DND-41 (cell line): ENCODE measurements around the gene MAP7D3.

ENCODE experiments used
- ATAC-seq: fragments of 200-7000 bp; cut with Tn5 transposase; 3 replicates; pipeline ENCODE4 v1.9.1; 2021; ENCODE audit warnings: low read depth; ENCODE audit not compliant: insufficient read depth
- DNase-seq: peaks from one replicate; pipeline ENCODE4 v3.0.0-alpha.2; 2020
- H2AFZ ChIP-seq: 2 replicates; pipeline ENCODE4 v1.6.0; 2012; ENCODE audit warnings: low read depth, low read length
- H3K27ac ChIP-seq: 2 replicates; pipeline ENCODE4 v1.5.1; 2012; ENCODE audit warnings: low read length, inconsistent platforms
- H3K27me3 ChIP-seq: fragments of 200-600 bp; sonication (generic); 2 replicates; pipeline ENCODE4 v1.6.0; 2012; ENCODE audit warnings: low read length, mild to moderate bottlenecking, inconsistent platforms; ENCODE audit not compliant: insufficient read depth, poor library complexity
- H3K36me3 ChIP-seq: 2 replicates; pipeline ENCODE4 v1.5.1; 2012; ENCODE audit warnings: low read length, inconsistent platforms; ENCODE audit not compliant: insufficient read depth
- H3K4me1 ChIP-seq: 2 replicates; pipeline ENCODE4 v1.5.1; 2012; ENCODE audit warnings: mild to moderate bottlenecking, low read length; ENCODE audit not compliant: insufficient read depth
- H3K4me2 ChIP-seq: 2 replicates; pipeline ENCODE4 v1.6.0; 2012; ENCODE audit warnings: mild to moderate bottlenecking, moderate library complexity, low read length, inconsistent platforms; ENCODE audit not compliant: insufficient read depth
- H3K4me3 ChIP-seq, 2 experiments: fragments of 200-600 bp in 1 of 2; shearing (Covaris generic) in 1 of 2; 2 replicates each; pipeline ENCODE4 v1.5.1; 2012 to 2016; ENCODE audit warnings: inconsistent platforms in 2 of 2, low read length in 2 of 2, mild to moderate bottlenecking in 2 of 2, low read depth in 1 of 2, moderate library complexity in 1 of 2
- H3K79me2 ChIP-seq: 2 replicates; pipeline ENCODE4 v1.6.0; 2012; ENCODE audit warnings: low read length, inconsistent platforms; ENCODE audit not compliant: insufficient read depth
- H3K9ac ChIP-seq: 2 replicates; pipeline ENCODE4 v1.6.0; 2012; ENCODE audit warnings: low read depth, mild to moderate bottlenecking, inconsistent platforms, low read length, moderate library complexity
- H3K9me3 ChIP-seq: 2 replicates; pipeline ENCODE4 v1.5.1; 2012; ENCODE audit warnings: low read length, moderate library complexity, mild to moderate bottlenecking, inconsistent platforms; ENCODE audit not compliant: insufficient read depth, severe bottlenecking
- H4K20me1 ChIP-seq: 2 replicates; pipeline ENCODE4 v1.6.0; 2012; ENCODE audit warnings: low read length; ENCODE audit not compliant: insufficient read depth
- CTCF ChIP-seq: IDR thresholded peaks from 2 replicates; pipeline ENCODE4 v1.5.1; 2012; ENCODE audit warnings: borderline replicate concordance, low read length, moderate library complexity, mild to moderate bottlenecking; ENCODE audit not compliant: poor library complexity, severe bottlenecking; ENCODE audit errors: extremely low read depth
- EZH2 ChIP-seq: IDR thresholded peaks from 3 replicates; pipeline ENCODE4 v1.6.1; 2012; ENCODE audit warnings: borderline replicate concordance, low read depth, mild to moderate bottlenecking, moderate library complexity, low read length, inconsistent platforms; ENCODE audit not compliant: severe bottlenecking

Gene MAP7D3

GRCh38 chrX:136209751-136210150 is 41.4 kb downstream of the MAP7D3 start:
- Histone ChIP-seq H3K4me3 (no peak overlapping the region), H3K27ac (no peak overlapping the region), H3K36me3 (peaks cover 7% of the 10 kb centered on the region), H3K9ac (no peak overlapping the region), H3K79me2 (no peaks in the 10 kb centered on the region), H3K9me3 (no peaks in the 10 kb centered on the region), H4K20me1 (no peaks in the 10 kb centered on the region), H2AFZ (no peak overlapping the region), H3K27me3 (no peaks in the 10 kb centered on the region), H3K4me1 (no peaks in the 10 kb centered on the region), H3K4me2 (no peak overlapping the region)
- TF ChIP-seq CTCF (no peak), EZH2 (no peak)
- DNase-seq: no peak
- no peak for ATAC-seq

GRCh38 chrX:136209016-136209738 is 42.0 kb downstream of the MAP7D3 start:
- Histone ChIP-seq H3K9me3 (no peaks in the 10 kb centered on the region), H3K4me3 (no peak overlapping the region), H4K20me1 (no peaks in the 10 kb centered on the region), H3K9ac (no peak overlapping the region), H3K4me2 (no peak overlapping the region), H3K79me2 (no peaks in the 10 kb centered on the region), H3K4me1 (no peaks in the 10 kb centered on the region), H3K27ac (no peak overlapping the region), H3K27me3 (no peaks in the 10 kb centered on the region), H3K36me3 (0 out of 2 replicates have a peak, but pooled peaks cover 2% of the 10 kb centered on the region), H2AFZ (no peak overlapping the region)
- TF ChIP-seq CTCF (peak; percentile 57), EZH2 (no peak)
- DNase-seq (peak; percentile 30), ATAC-seq (peak; percentile 65)

GRCh38 chrX:136207546-136207945 is 43.7 kb downstream of the MAP7D3 start:
- no peaks in the 10 kb centered on the region for H3K36me3 ChIP-seq
- no peak overlapping the region for H2AFZ ChIP-seq
- no peaks in the 10 kb centered on the region for H3K4me1 ChIP-seq
- H3K4me2 ChIP-seq: no peak overlapping the region
- H3K27me3 ChIP-seq: no peaks in the 10 kb centered on the region
- no peak for TF ChIP-seq EZH2
- no peak for TF ChIP-seq CTCF
- H3K4me3 ChIP-seq: no peak overlapping the region
- no peak overlapping the region for H3K27ac ChIP-seq
- no peaks in the 10 kb centered on the region for H3K79me2 ChIP-seq
- H3K9me3 ChIP-seq: no peaks in the 10 kb centered on the region
- no peaks in the 10 kb centered on the region for H4K20me1 ChIP-seq
- no peak overlapping the region for H3K9ac ChIP-seq
- DNase-seq (no peak), ATAC-seq (no peak)

GRCh38 chrX:136206916-136207315 is 44.3 kb downstream of the MAP7D3 start:
- ATAC-seq (no peak), DNase-seq (no peak)
- no peaks in the 10 kb centered on the region for H3K9me3 ChIP-seq

More at GRCh38 chrX:136206916-136207315, 44.3 kb downstream of the MAP7D3 start:
- Histone ChIP-seq H4K20me1 (no peaks in the 10 kb centered on the region), H3K79me2 (no peaks in the 10 kb centered on the region), H3K4me3 (no peak overlapping the region), H3K9ac (no peak overlapping the region), H3K27me3 (no peaks in the 10 kb centered on the region), H2AFZ (no peak overlapping the region), H3K36me3 (no peaks in the 10 kb centered on the region), H3K4me1 (no peaks in the 10 kb centered on the region), H3K4me2 (no peak overlapping the region), H3K27ac (no peak overlapping the region)
- TF ChIP-seq CTCF (no peak), EZH2 (no peak)
